Measurements from ENCODE around the gene SLC35C1. TPM values are rescaled to one million over a fixed set of nuclear protein-coding genes. Genes with fewer than 3 reads are reported as not detected.

The SLC35C1 gene
- polyA plus RNA-seq, 1 experiment: 4.7 TPM

GRCh38 chr11:45794169-45794568, 10.8 kb upstream of the SLC35C1 start:
- CTCF ChIA-PET: interaction anchor here (0.6 to 7.0 kb wide), 2 partner anchors 23 to 882 kb away, joined by 3 to 61 read pairs; no protein-coding TSS in a partner anchor
- no peak overlapping the region for H3K4me3 ChIP-seq (ENCODE audit: low read depth, low read length)
- H3K9me3 ChIP-seq (ENCODE audit: control insufficient read depth, insufficient read depth, low read length): no peaks in the 10 kb centered on the region
- DNase-seq (ENCODE audit: low read depth, low spot score): no peak
- no peak overlapping the region for H3K27ac ChIP-seq (ENCODE audit: low read depth, low read length)
- H3K27me3 ChIP-seq (ENCODE audit: control insufficient read depth, insufficient read depth, low read length): peaks cover 5% of the 10 kb centered on the region
- no peak for TF ChIP-seq CTCF (IDR thresholded peaks at IDR 0.05; ENCODE audit: low read depth, low read length)
- POLR2A ChIA-PET: no interaction called here

GRCh38 chr11:45795379-45795778, 9.6 kb upstream of the SLC35C1 start:
- Histone ChIP-seq H3K27ac (ENCODE audit: low read depth, low read length) (no peak overlapping the region), H3K9me3 (ENCODE audit: control insufficient read depth, insufficient read depth, low read length) (no peaks in the 10 kb centered on the region), H3K27me3 (ENCODE audit: control insufficient read depth, insufficient read depth, low read length) (peaks cover 5% of the 10 kb centered on the region), H3K4me3 (ENCODE audit: low read depth, low read length) (no peak overlapping the region)
- TF ChIP-seq CTCF (IDR thresholded peaks at IDR 0.05; ENCODE audit: low read depth, low read length): no peak
- ChIA-PET POLR2A (no interaction called here), CTCF (interaction anchor here (1.0 to 7.0 kb wide), 2 partner anchors 24 to 47 kb away, joined by 3 to 61 read pairs; no protein-coding TSS in a partner anchor)
- DNase-seq (ENCODE audit: low read depth, low spot score): no peak

- H3K4me3 ChIP-seq (ENCODE audit: low read depth, low read length): no peak overlapping the region
- DNase-seq (ENCODE audit: low read depth, low spot score): no peak
- no peaks in the 10 kb centered on the region for H3K9me3 ChIP-seq (ENCODE audit: control insufficient read depth, insufficient read depth, low read length)
- CTCF ChIA-PET: interaction anchor here (1.0 to 7.0 kb wide), 2 partner anchors 25 to 46 kb away, joined by 3 to 61 read pairs; no protein-coding TSS in a partner anchor
- TF ChIP-seq CTCF (IDR thresholded peaks at IDR 0.05; ENCODE audit: low read depth, low read length): no peak
- POLR2A ChIA-PET: no interaction called here
- peaks cover 5% of the 10 kb centered on the region for H3K27me3 ChIP-seq (ENCODE audit: control insufficient read depth, insufficient read depth, low read length)
- H3K27ac ChIP-seq (ENCODE audit: low read depth, low read length): no peak overlapping the region
Measured at GRCh38 chr11:45796461-45796861, 8.5 kb upstream of the SLC35C1 start.

GRCh38 chr11:45798793-45799441, 6.0 kb upstream of the SLC35C1 start:
- Histone ChIP-seq H3K27me3 (ENCODE audit: control insufficient read depth, insufficient read depth, low read length) (peaks cover 14% of the 10 kb centered on the region), H3K27ac (ENCODE audit: low read depth, low read length) (no peak overlapping the region), H3K9me3 (ENCODE audit: control insufficient read depth, insufficient read depth, low read length) (no peaks in the 10 kb centered on the region), H3K4me3 (ENCODE audit: low read depth, low read length) (no peak overlapping the region)
- DNase-seq (ENCODE audit: low read depth, low spot score): no peak
- no peak for TF ChIP-seq CTCF (IDR thresholded peaks at IDR 0.05; ENCODE audit: low read depth, low read length)
- ChIA-PET CTCF (interaction anchor here (0.9 to 7.0 kb wide), 2 partner anchors 27 to 428 kb away, joined by 3 to 61 read pairs; no protein-coding TSS in a partner anchor), POLR2A (interaction anchor here (0.6 to 0.9 kb wide), 3 partner anchors 23 to 61 kb away, joined by 3 to 10 read pairs (median 4); no protein-coding TSS in a partner anchor)

GRCh38 chr11:45799562-45799961, 5.4 kb upstream of the SLC35C1 start:
- DNase-seq (ENCODE audit: low read depth, low spot score): no peak
- H3K9me3 ChIP-seq (ENCODE audit: control insufficient read depth, insufficient read depth, low read length): no peaks in the 10 kb centered on the region; the same call in 1 of the 2 replicates
- no peak overlapping the region for H3K4me3 ChIP-seq (ENCODE audit: low read depth, low read length)
- ChIA-PET CTCF (interaction anchor here (0.9 to 7.0 kb wide), 2 partner anchors 28 to 428 kb away, joined by 3 to 61 read pairs; no protein-coding TSS in a partner anchor), POLR2A (interaction anchor here (0.6 to 0.9 kb wide), 3 partner anchors 22 to 60 kb away, joined by 3 to 10 read pairs (median 4); no protein-coding TSS in a partner anchor)
- H3K27ac ChIP-seq (ENCODE audit: low read depth, low read length): no peak overlapping the region
- TF ChIP-seq CTCF (IDR thresholded peaks at IDR 0.05; ENCODE audit: low read depth, low read length): no peak
- peaks cover 14% of the 10 kb centered on the region for H3K27me3 ChIP-seq (ENCODE audit: control insufficient read depth, insufficient read depth, low read length)
